NCI-H187 treated with DMSO at 0.1 percent for 48 hours (cell line): ENCODE data around the gene TDG.
"Not testable (repeated sequence)": the region's sequence is repeated elsewhere in the genome, so short reads cannot be mapped to it uniquely, and the experiment has no call there.

ENCODE experiments used
- DNase-seq: peaks from one replicate; lab custom pipeline; 2025; lab: John Stamatoyannopoulos, UW

Gene TDG

DNA sequence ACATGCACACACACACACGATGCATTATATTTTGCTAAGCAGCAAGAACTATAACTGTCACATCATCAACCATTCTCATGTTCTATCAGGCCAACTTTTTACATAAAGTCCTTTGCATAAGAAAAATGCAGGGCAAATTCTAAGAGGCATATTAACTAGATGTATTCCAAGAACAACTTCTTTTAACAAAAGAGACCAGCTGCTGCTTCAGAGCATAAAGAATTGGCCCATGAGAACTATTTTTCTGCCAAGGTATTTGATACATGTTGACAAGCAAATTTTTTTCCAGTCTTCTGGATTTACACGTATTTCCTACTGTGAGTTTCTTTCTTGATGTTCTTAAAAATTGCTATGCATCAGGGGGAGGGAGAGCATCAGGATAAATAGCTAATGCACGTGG lies 57.1 kb downstream of the TDG start:
- DNase-seq: no peak

DNA sequence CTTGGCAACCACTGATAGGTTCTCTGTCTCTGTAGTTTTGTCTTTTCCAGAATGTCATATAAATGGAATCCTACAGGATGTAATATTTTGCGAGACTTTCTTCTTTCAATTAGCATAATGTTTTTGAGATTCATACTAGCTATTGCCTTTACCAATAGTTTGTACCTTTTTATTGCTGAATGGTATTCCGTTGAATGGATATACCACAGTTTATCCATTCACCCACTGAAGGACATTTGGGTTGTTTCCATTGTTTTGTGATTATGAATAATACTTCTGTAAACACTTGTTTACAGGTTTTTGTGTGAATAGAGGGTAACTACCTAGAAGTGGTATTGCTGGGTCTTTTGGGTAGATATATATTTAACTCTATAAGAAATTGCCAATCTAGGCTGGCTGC lies 58.0 kb downstream of the TDG start:
- DNase-seq: no peak

DNA sequence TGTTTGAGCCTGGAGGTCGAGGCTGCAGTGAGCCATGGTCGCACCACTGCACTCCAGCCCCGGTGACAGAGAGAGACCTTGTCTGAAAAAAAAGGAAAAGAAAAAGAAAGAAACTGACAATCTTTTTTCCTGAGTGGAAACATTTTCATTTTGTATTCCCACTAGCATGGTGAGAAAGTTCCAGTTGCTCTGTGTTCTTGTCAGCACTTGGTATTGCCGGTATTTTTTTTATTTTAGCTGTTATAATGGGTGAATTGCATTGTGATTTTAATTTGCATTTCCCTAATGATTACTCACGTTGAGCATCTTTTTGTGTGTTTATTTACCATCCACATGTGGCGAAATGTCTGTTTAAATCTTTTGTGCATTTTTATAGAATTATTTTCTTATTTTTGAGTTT lies 58.7 kb downstream of the TDG start:
- no peak for DNase-seq

DNA sequence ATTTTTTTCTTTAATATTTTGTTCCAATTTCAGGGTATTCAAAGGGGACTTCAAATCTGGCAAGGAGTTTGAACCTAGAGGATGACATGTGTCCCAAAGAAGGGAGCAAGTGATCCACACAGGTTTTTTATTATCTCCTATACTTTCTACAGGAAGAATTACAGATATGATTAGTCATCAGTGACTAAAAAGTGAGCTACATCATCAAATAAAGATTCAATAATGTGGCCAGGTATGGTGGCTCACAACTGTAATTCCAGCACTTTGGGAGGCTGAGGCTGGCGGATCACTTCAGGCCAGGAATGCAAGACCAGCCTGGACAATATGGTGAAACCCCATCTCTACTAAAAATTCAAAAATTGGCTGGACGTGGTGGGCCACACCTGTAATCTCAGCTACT lies 60.1 kb downstream of the TDG start:
- DNase-seq: no peak

DNA sequence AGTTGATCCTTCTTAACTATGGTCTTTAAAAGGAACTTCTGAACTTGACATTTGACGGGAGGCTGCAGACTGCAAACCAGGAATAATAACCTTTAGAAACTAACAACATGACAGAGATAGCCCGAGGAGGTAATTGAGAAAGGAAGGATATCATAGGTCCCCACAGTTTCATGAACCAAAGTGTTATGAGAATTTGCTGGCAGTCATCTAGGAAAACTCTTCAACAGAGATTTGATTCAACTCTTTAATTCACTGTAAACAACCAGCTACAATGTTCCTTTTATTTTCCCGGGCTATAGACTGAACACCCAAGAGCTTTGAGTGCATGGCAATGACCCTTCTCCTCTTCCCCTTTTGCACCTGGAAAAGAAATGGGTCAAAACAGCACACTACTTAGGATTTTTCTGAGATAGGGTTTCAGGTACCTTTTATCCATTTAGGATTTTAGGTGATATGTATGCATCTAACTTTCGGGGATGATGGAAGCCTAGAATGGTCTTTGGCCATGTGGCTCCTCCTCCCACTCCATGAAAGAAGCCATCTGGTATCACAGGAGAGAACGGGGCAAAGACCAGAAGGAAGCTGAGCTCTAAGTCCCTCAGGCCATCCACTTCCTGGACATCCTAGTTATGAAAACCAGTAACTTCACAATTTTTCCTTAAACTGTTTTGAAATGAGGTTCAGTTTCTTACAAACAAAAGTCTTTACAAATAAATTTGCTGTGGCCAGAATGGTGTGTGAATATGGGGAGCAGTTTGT lies 61.3 kb downstream of the TDG start:
- no peak for DNase-seq

DNA sequence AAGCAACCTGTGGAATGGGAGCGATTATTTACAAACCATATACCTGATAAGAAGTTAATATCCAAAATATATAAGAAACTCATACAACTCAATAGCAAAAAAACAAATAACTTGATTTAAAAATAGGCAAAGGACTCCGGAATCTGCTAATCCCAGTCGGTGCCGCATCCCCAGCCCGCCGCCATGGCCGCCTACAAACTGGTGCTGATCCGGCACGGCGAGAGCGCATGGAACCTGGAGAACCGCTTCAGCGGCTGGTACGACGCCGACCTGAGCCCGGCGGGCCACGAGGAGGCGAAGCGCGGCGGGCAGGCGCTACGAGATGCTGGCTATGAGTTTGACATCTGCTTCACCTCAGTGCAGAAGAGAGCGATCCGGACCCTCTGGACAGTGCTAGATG lies 64.9 kb downstream of the TDG start:
- not testable (repeated sequence) for DNase-seq

DNA sequence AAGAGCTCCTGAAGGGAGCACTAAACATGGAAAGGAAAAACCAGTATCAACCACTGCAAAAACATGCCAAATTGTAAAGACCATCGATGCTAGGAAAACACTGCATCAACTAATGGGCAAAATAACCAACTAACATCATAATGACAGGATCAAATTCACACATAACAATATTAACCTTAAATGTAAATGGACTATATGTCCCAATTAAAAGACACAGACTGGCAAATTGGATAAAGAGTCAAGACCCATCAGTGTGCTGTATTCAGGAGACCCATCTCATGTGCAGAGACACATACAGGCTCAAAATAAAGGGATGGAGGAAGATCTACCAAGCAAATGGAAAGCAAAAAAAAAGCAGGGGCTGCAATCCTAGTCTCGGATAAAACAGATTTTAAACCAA lies 70.5 kb downstream of the TDG start:
- DNase-seq: not testable (repeated sequence)
